ENCODE results near the gene OR51D1.
A peak's percentile ranks its signal among the peaks of the same experiment; 100 is the strongest.

OR51D1 gene, protein sequence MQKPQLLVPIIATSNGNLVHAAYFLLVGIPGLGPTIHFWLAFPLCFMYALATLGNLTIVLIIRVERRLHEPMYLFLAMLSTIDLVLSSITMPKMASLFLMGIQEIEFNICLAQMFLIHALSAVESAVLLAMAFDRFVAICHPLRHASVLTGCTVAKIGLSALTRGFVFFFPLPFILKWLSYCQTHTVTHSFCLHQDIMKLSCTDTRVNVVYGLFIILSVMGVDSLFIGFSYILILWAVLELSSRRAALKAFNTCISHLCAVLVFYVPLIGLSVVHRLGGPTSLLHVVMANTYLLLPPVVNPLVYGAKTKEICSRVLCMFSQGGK

GRCh38 chr11:4636962-4637661 is at the start of gene OR51D1:
Gene OR51D1 (plus strand): TSS chr11:4637477. CDS start chr11:4639791, 2,314 bp downstream.
- DNase-seq = peak; percentile 71
- in situ Hi-C loops (cut with MboI; ENCODE audit: low pct_unique_long_range_greater_than_20kb, low sequenced_read_pairs) = loop anchor here (25.0 kb wide), 1 partner anchor 375 kb away; no protein-coding TSS in a partner anchor

- DNase-seq = no peak
- in situ Hi-C loops (cut with MboI; ENCODE audit: low pct_unique_long_range_greater_than_20kb, low sequenced_read_pairs) = no loop called here
Measured at GRCh38 chr11:4589017-4589416, 48.3 kb upstream of the OR51D1 start.

DNA sequence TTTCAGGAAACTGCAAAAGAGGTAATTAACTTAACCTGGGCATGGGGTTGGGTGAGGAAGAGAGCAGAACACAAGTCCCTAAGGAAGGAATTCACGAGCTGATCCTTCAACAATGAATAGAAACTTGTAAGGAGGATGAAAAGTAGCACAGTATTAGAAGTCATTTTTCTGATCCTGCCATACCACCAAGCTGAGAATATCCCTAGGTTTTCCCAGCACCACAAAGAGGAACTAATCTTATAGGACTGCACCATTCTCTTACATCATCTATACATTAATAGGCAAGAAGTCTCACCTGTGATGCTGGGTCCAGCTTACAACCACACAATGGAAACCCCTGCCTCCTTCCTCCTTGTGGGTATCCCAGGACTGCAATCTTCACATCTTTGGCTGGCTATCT is 43.5 kb upstream of the OR51D1 start, which contains the start of gene OR52I1:
TSS of gene OR52I1 (plus strand) at position 301 of the 400 bp plus-strand sequence. CDS start at position 301, 0 bp downstream.
- no peak for DNase-seq

GRCh38 chr11:4605057-4605456 is 32.2 kb upstream of the OR51D1 start:
- in situ Hi-C loops (cut with MboI; ENCODE audit: low pct_unique_long_range_greater_than_20kb, low sequenced_read_pairs) = no loop called here
- DNase-seq = no peak

More for the DNA sequence above, 43.5 kb upstream of the OR51D1 start, which contains the start of gene OR52I1:
- in situ Hi-C loops (cut with MboI; ENCODE audit: low pct_unique_long_range_greater_than_20kb, low sequenced_read_pairs) = no loop called here

DNA sequence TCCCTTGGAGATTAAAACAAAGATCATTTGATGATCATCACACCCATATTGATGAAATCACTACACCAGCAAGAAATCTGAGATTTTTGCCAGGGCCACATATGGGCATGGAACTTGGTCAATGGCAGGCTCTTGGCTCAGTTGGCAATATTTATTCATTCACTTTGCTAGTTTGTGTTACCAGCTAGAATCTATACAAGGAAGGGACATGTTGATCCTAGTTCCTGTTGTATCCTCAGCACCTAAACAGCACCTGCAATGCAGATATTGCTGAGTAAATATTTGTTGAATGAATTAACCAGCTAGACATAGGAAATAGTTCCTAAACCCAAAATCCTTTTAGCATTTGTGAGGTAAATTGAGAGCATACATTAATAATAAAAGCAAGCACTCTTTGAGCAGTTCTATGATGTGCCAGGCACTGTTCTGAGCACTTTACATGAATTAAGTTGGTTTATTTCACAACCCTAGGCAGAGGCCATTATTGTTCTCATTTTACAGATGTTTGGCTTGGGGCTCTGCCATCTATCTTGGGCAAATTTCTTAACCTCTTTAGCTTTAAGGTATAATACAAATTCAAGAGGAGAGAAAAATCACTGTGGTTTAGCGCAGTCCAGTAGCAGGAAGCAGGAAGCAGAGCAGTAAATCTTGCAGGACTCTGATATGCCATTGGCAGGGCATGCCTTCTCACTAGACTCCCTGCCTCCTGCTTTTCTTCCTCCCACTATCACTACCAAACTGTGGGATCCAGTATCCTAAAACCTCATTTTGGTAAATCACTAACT is 30.9 kb upstream of the OR51D1 start:
- in situ Hi-C loops (cut with MboI; ENCODE audit: low pct_unique_long_range_greater_than_20kb, low sequenced_read_pairs) = no loop called here
- DNase-seq = peak; percentile 21

GRCh38 chr11:4607096-4607495 is 30.2 kb upstream of the OR51D1 start:
- DNase-seq = no peak
- in situ Hi-C loops (cut with MboI; ENCODE audit: low pct_unique_long_range_greater_than_20kb, low sequenced_read_pairs) = no loop called here

DNA sequence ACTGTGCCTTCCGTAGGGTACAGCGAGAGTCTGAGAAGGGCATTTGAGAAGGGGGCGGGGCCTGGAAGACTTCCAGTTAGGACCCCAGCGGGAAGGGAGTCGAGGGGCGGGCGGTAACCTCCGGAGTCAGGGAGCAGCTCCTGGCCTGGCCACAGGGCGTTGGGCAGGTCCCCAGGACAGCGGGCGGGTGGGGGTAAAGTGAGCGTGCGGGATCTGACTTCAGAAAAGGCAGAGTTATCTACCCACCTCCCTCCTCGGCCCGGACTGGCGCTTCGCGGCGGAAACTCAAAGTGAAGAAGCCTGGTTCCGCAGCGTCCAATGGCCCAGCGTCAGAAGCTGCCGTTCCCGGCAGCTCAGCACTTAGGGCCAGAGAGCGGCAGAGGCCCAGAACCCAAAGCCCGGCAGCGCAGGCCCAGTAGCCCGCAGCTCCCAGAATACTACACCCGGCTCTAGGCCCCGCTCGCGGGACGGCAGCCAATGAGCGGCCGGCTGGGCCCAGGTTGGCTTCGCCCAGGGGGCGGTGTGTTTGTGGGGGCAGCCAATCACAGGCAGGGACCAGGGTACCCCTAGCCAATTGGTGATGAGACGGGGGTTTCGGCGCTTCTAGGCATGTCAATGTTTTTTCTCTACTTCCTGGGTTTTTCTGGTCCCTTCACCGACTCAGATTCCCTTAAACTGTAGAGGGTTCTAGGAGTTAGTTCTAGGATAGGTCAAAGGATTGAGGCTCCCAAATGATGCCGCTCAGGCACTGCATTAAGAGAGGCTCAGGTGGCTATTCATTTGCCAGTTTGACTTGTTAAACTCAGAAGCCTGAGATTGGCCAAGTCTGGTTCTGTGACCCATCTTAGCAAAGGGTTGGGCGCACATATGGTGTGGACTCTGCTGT is 29.3 kb upstream of the OR51D1 start, which contains the start of gene TRIM68:
TSS of gene TRIM68 (minus strand) at position 451 of the 886 bp plus-strand sequence. CDS start 2,727 bp downstream, outside the sequence.
- DNase-seq = peak; percentile 96
- in situ Hi-C loops (cut with MboI; ENCODE audit: low pct_unique_long_range_greater_than_20kb, low sequenced_read_pairs) = no loop called here

- DNase-seq = peak; percentile 14
- in situ Hi-C loops (cut with MboI; ENCODE audit: low pct_unique_long_range_greater_than_20kb, low sequenced_read_pairs) = no loop called here
Measured at GRCh38 chr11:4610258-4610935, 26.9 kb upstream of the OR51D1 start.

GRCh38 chr11:4611986-4612385 is 25.3 kb upstream of the OR51D1 start:
- in situ Hi-C loops (cut with MboI; ENCODE audit: low pct_unique_long_range_greater_than_20kb, low sequenced_read_pairs) = no loop called here
- DNase-seq = no peak

DNA sequence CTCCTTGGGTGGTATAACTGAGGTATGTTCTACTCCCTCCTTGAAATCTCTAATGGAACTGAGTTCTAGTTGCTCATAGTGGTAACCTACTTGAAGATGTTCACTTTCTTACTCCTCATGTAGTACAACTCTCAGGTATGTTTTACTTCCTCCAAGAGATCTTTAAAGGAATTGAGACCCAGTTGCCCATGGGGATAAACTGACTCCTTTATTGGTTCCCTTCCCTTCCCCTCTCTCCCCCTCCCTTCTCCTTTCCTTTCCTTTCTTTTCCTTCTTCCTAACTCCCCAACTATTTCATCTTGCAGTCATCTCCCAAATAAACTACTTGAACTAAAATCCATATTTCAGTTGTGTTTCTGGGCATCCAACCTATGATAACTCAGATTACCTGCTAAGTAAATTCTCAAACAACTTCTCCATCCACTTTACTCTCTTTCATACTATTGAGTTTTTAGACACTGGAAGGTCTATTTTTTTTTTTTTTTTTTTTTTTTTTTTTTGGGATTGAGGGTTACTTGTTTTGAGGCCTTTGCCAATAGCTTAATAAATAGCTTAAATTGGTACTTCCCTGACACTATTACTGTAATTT is 21.3 kb upstream of the OR51D1 start:
- in situ Hi-C loops (cut with MboI; ENCODE audit: low pct_unique_long_range_greater_than_20kb, low sequenced_read_pairs) = no loop called here
- DNase-seq = no peak

GRCh38 chr11:4619514-4619913 is 17.8 kb upstream of the OR51D1 start:
- in situ Hi-C loops (cut with MboI; ENCODE audit: low pct_unique_long_range_greater_than_20kb, low sequenced_read_pairs) = no loop called here
- no peak for DNase-seq

DNA sequence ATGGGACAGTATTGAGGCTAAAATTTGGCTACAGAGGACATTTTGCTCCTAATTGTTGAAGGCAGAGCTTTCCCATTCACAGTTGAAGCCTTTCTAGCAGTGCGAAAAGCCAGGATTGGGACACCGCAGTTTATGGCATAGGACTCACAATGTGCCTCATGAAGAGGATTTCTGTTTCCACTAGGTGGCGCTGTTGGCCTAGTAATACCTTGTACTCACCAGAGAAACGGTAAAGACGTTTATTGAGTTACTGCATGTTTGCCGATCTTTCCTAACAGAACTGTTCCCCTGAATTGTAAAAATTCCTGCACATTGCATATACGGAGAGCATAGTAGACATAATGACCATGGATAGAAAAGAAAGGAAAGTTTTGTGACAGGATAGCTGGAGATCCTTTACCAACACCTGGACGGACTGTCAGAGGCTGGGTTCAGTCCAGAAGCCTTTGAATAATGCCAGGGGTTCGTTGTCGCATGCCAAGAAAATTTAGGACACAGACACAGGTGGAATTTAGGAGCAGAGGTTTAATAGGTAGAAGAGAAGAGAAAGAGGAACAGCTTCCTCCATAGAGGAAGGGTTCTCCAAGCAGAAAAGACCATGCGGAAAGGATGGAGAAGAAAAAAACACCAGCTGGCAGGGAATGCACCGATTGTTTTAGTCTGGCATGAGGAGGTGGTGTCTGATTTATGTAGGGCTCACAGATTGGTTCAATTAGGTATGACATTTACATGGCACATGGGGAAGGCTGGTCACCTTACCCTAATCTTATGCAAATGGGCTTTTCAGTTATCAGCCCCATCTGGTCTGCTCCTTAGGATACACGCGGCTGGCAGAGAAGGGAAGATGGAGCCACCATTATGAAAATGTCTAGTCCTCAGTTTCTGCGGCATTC is 10.8 kb upstream of the OR51D1 start:
- in situ Hi-C loops (cut with MboI; ENCODE audit: low pct_unique_long_range_greater_than_20kb, low sequenced_read_pairs) = loop anchor here (25.0 kb wide), 1 partner anchor 386 kb away; no protein-coding TSS in a partner anchor

DNA sequence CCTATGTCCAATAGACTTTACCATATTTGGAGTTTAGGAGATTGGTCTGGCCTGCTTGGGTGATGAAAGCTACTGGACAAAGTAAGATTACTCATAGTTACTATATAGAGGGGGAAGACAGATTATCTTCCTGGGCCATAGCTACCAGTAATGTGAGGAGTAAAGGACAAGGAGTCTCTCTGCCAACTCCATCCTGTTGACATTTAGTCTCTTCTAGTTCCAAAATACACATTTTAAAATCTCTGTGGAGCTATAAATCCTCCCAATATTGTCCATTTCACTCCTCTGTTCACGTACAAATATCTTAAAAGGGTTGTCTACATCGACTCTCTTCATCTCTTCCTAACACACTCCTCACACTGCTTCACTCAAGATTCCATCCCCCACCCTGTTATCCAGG is 1.1 kb upstream of the OR51D1 start:
- DNase-seq = no peak
- in situ Hi-C loops (cut with MboI; ENCODE audit: low pct_unique_long_range_greater_than_20kb, low sequenced_read_pairs) = loop anchor here (25.0 kb wide), 1 partner anchor 376 kb away; no protein-coding TSS in a partner anchor

More for the DNA sequence above, 10.8 kb upstream of the OR51D1 start:
- DNase-seq = peak; percentile 48

- in situ Hi-C loops (cut with MboI; ENCODE audit: low pct_unique_long_range_greater_than_20kb, low sequenced_read_pairs) = loop anchor here (25.0 kb wide), 1 partner anchor 375 kb away; no protein-coding TSS in a partner anchor
- no peak for DNase-seq
Measured at GRCh38 chr11:4637662-4638047, 378 bp downstream of the OR51D1 start.

DNA sequence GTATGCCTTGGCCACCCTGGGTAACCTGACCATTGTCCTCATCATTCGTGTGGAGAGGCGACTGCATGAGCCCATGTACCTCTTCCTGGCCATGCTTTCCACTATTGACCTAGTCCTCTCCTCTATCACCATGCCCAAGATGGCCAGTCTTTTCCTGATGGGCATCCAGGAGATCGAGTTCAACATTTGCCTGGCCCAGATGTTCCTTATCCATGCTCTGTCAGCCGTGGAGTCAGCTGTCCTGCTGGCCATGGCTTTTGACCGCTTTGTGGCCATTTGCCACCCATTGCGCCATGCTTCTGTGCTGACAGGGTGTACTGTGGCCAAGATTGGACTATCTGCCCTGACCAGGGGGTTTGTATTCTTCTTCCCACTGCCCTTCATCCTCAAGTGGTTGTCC is 2.7 kb downstream of the OR51D1 start:
- in situ Hi-C loops (cut with MboI; ENCODE audit: low pct_unique_long_range_greater_than_20kb, low sequenced_read_pairs) = loop anchor here (25.0 kb wide), 1 partner anchor 372 kb away; no protein-coding TSS in a partner anchor

GRCh38 chr11:4641501-4641900 is 4.2 kb downstream of the OR51D1 start:
- DNase-seq = no peak
- in situ Hi-C loops (cut with MboI; ENCODE audit: low pct_unique_long_range_greater_than_20kb, low sequenced_read_pairs) = loop anchor here (25.0 kb wide), 1 partner anchor 371 kb away; no protein-coding TSS in a partner anchor

More for the DNA sequence above, 2.7 kb downstream of the OR51D1 start:
- no peak for DNase-seq

All from KBM-7 (cell line).